Body of pancreas (tissue), 4 donors: ENCODE results near the gene EP400. TPM values are rescaled to one million over a fixed set of nuclear protein-coding genes. Genes with fewer than 3 reads are reported as not detected.

Experiments used
- ATAC-seq: fragments of 150-250 bp; one replicate; pipeline ENCODE4 v1.9.1; 2016
- DNase-seq, 4 donors: peaks; one replicate each; pipeline ENCODE4 v3.0.0-alpha.2; 2019
- H3K27ac ChIP-seq, 4 donors: fragments of 200-600 bp; sonication (generic); 1 replicate in 3 of 4; 2 replicates in 1 of 4; pipeline versions ENCODE4 v1.5.1 to v1.6.1; 2016 to 2019; ENCODE audit warnings: mild to moderate bottlenecking in 1 of 4, mixed read lengths in 1 of 4, moderate library complexity in 1 of 4
- H3K27me3 ChIP-seq, 2 donors: fragments of 200-600 bp; sonication (generic); one replicate each; pipeline ENCODE4 v1.6.0; 2016; ENCODE audit warnings: mild to moderate bottlenecking in 1 of 2
- H3K36me3 ChIP-seq, 2 donors: fragments of 200-600 bp; sonication (generic); replicated peaks in 1 of 2; 2 replicates each; pipeline ENCODE4 v1.5.1; 2016; ENCODE audit warnings: low read depth in 2 of 2; ENCODE audit not compliant: insufficient read depth in 1 of 2
- H3K4me1 ChIP-seq: fragments of 200-600 bp; sonication (generic); one replicate; pipeline ENCODE4 v1.6.0; 2016
- H3K4me3 ChIP-seq, 2 donors: fragments of 200-600 bp; sonication (generic); 1 replicate in 1 of 2; 2 replicates in 1 of 2; pipeline ENCODE4 v1.5.1; 2016 to 2019
- H3K9me3 ChIP-seq, 3 donors: fragments of 200-600 bp; sonication (generic); 1 replicate in 2 of 3; 2 replicates in 1 of 3; pipeline ENCODE4 v1.5.1; 2016
- POLR2A ChIP-seq, 3 donors: fragments of 450-650 bp; IDR thresholded peaks; one replicate each; pipeline ENCODE4 v1.6.1; 2016; ENCODE audit warnings: antibody characterized with exemption in 3 of 3, mild to moderate bottlenecking in 2 of 3
- WGBS, 2 donors: methylation state at CpG; one replicate each; pipeline ENCODE4 v1.1.5; 2017; 5-methylcytosine and 5-hydroxymethylcytosine counted together
- intact Hi-C: fragments of 100-400 bp; cut with DNase I; formaldehyde crosslinking; loops from one replicate; pipeline ENCODE4 v1.15.1; 2023
- total RNA-seq, 2 donors: library from RNA; depleted of rRNA; stranded (reverse); fragments of >200 nt; gene quantifications; one replicate each; pipeline ENCODE4 v1.1.0, GENCODE V29; 2016
- TF ChIP-seq, protein P1 (sequence below), 7 experiments: fragments of 450-650 bp in 4 of 7; fragments of 200-600 bp in 3 of 7; sonication (generic) in 3 of 7; IDR thresholded peaks; one replicate each; pipeline ENCODE4 v1.5.1; 2016 to 2019; ENCODE audit warnings: antibody characterized with exemption in 7 of 7

EP400 gene
- total RNA-seq, 2 donors from 2014 or later = 20.5 to 22.4 TPM

DNA sequence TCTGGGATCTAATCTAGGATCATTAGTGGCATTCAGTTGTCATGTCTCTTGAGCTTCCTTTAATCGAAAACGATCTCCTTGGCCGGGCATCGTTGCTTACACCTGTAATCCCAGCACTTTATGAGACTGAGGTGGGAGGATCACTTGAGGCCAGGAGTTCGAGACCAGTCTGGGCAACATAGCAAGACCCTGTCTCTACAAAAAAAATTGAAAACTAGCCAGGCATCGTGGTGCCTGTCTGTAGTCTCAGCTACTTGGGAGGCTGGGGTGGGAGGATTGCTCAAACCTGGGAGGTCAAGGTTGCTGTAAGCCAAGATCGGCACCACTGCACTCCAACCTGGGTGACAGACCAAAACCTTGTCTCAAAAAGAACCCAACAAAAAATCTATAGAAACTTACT, 11.7 kb upstream of the EP400 start:
- no peak for DNase-seq
- intact Hi-C loops = no loop called here

DNA sequence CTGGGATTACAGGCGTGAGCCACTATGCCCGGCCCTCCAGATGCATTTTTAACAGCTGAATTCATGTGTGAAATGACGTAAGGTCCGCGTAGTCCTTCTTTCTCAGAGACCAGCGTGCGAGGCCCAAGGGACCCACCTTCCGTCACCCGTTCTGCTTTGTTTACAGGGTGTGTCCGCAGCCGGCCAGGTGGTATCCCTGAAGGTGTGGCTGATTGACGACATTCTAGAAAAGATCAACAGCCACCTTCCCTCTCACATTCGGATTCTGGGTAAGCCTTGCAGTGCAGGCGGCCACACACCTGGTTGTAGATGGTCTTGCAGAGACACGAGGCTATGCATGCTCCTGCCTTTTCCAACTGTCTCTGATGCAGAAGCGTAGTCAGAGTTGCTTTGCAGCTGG, 10.7 kb upstream of the EP400 start:
- no peak for DNase-seq
- Histone ChIP-seq H3K27me3 (no peaks in the 10 kb centered on the region), H3K4me3 (no peak overlapping the region), H3K9me3 (no peaks in the 10 kb centered on the region), H3K27ac (no peak overlapping the region), H3K4me1 (no peaks in the 10 kb centered on the region), H3K36me3 (peaks cover 0 to 16% of the 10 kb centered on the region in 2 donors)
- TF ChIP-seq, protein P1, sequence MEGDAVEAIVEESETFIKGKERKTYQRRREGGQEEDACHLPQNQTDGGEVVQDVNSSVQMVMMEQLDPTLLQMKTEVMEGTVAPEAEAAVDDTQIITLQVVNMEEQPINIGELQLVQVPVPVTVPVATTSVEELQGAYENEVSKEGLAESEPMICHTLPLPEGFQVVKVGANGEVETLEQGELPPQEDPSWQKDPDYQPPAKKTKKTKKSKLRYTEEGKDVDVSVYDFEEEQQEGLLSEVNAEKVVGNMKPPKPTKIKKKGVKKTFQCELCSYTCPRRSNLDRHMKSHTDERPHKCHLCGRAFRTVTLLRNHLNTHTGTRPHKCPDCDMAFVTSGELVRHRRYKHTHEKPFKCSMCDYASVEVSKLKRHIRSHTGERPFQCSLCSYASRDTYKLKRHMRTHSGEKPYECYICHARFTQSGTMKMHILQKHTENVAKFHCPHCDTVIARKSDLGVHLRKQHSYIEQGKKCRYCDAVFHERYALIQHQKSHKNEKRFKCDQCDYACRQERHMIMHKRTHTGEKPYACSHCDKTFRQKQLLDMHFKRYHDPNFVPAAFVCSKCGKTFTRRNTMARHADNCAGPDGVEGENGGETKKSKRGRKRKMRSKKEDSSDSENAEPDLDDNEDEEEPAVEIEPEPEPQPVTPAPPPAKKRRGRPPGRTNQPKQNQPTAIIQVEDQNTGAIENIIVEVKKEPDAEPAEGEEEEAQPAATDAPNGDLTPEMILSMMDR (IDR thresholded peaks at IDR 0.05) = no peak
- no peak for TF ChIP-seq POLR2A (IDR thresholded peaks at IDR 0.05)
- intact Hi-C loops = no loop called here
- 93 to 94% methylated on average over 16 of the region's 16 CpGs for WGBS, 2 donors
- ATAC-seq = no peak

More for the DNA sequence above, 11.7 kb upstream of the EP400 start:
- peaks cover 0 to 22% of the 10 kb centered on the region in 2 donors for H3K36me3 ChIP-seq
- H3K9me3 ChIP-seq = no peaks in the 10 kb centered on the region
- TF ChIP-seq, protein P1 (IDR thresholded peaks at IDR 0.05) = no peak
- no peak for TF ChIP-seq POLR2A (IDR thresholded peaks at IDR 0.05)
- ATAC-seq = no peak
- H3K27ac ChIP-seq = no peak overlapping the region
- no peak overlapping the region for H3K4me3 ChIP-seq
- whole genome bisulfite sequencing, 2 donors = 82 to 87% methylated on average over 7 of the region's 7 CpGs
- H3K27me3 ChIP-seq = no peaks in the 10 kb centered on the region
- H3K4me1 ChIP-seq = no peaks in the 10 kb centered on the region

DNA sequence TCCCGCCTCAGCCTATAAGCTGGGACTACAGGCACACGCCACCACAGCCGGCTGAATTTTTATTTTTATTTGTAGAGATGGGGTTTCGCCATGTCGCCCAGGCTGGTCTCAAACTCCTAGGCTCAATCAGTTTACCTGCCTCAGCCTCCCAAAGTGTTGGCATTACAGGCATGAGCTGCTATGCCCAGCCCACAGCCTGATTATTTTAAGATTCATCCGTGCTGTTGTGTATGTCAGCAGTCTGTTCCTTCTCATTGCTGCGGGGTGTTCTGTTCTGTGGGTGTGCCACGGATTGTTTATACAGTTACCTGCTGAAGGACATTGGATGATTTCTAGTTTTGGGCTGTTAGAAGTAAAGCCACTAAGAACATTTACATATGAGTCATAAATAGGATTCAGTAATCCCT, 9.6 kb upstream of the EP400 start:
- TF ChIP-seq POLR2A (IDR thresholded peaks at IDR 0.05) = no peak
- TF ChIP-seq, protein P1 (IDR thresholded peaks at IDR 0.05) = no peak
- H3K4me3 ChIP-seq = no peak overlapping the region
- no peaks in the 10 kb centered on the region for H3K4me1 ChIP-seq
- H3K36me3 ChIP-seq = peaks cover 0 to 13% of the 10 kb centered on the region in 2 donors
- H3K27me3 ChIP-seq = no peaks in the 10 kb centered on the region
- no peak for ATAC-seq
- H3K9me3 ChIP-seq = no peaks in the 10 kb centered on the region
- intact Hi-C loops = no loop called here
- DNase-seq = peak in 1 of 4 donors; percentile 1
- 78 to 79% methylated on average over 8 of the region's 8 CpGs for WGBS, 2 donors
- H3K27ac ChIP-seq = no peak overlapping the region

DNA sequence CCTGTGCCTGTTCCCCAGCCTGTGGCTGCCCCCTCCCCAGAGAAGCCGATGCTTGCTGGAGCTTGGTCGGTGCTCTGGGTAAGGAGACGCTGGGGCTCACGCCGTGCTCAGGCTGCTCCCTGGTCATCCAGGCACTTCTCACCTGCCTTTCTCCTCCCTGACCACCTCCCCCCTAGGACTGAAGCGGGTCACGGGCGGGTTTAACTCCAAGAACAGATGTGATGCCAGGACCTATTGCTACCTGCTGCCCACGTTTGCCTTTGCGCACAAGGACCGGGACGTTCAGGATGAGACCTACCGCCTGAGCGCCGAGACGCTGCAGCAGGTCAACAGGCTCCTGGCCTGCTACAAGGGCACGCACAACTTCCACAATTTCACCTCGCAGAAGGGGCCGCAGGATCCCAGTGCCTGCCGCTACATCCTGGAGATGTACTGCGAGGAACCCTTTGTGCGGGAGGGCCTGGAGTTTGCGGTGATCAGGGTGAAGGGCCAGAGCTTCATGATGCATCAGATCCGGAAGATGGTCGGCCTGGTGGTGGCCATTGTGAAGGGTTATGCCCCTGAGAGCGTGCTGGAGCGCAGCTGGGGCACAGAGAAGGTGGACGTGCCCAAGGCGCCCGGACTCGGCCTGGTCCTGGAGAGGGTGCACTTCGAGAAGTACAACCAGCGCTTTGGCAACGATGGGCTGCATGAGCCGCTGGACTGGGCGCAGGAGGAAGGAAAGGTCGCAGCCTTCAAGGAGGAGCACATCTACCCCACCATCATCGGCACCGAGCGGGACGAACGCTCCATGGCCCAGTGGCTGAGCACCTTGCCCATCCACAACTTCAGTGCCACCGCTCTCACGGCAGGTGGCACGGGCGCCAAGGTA, 8.4 kb upstream of the EP400 start:
- Histone ChIP-seq H3K9me3 (no peaks in the 10 kb centered on the region), H3K27me3 (no peaks in the 10 kb centered on the region), H3K27ac (no peak overlapping the region), H3K4me3 (no peak overlapping the region), H3K36me3 (peaks cover 0 to 11% of the 10 kb centered on the region in 2 donors), H3K4me1 (no peaks in the 10 kb centered on the region)
- ATAC-seq (no peak), DNase-seq (peak in 1 of 4 donors; percentile 9)
- intact Hi-C loops = no loop called here
- TF ChIP-seq POLR2A (IDR thresholded peaks at IDR 0.05) = no peak
- TF ChIP-seq, protein P1 (IDR thresholded peaks at IDR 0.05) = no peak
- 94 to 95% methylated on average over 42 to 44 of the region's 46 CpGs for WGBS, 2 donors

DNA sequence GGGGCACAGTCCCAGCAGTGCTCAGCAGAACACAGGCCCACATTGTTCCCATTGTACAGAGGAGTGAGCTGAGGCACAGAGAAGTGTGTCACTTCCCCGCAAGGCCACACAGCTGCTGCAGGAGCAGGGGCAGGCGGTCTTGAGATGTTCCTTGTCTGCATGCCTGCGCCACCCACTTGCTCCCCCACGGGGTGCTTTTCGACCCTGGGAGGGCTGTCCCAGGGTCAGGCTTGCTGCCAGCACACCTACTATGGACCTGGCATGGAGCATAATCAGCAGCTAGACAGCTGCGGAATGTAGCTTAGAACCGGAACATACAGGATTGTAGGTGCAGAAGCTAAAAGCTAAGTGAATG, 7.8 kb upstream of the EP400 start:
- no peaks in the 10 kb centered on the region for H3K27me3 ChIP-seq
- peaks cover 0 to 11% of the 10 kb centered on the region in 2 donors for H3K36me3 ChIP-seq
- no peak overlapping the region for H3K27ac ChIP-seq
- no peak for DNase-seq
- ATAC-seq = no peak
- intact Hi-C loops = no loop called here
- no peaks in the 10 kb centered on the region for H3K9me3 ChIP-seq
- H3K4me1 ChIP-seq = no peaks in the 10 kb centered on the region
- H3K4me3 ChIP-seq = no peak overlapping the region
- no peak for TF ChIP-seq POLR2A (IDR thresholded peaks at IDR 0.05)
- WGBS, 2 donors = 87% methylated on average over 6 to 7 of the region's 7 CpGs
